ENCODE measurements around the gene ACTN1. TPM values are rescaled to one million over a fixed set of nuclear protein-coding genes. Genes with fewer than 3 reads are reported as not detected.

ACTN1 gene
- polyA plus RNA-seq, 1 of the 3 experiments (the other 2 are of a cell fraction), result 319 TPM

DNA sequence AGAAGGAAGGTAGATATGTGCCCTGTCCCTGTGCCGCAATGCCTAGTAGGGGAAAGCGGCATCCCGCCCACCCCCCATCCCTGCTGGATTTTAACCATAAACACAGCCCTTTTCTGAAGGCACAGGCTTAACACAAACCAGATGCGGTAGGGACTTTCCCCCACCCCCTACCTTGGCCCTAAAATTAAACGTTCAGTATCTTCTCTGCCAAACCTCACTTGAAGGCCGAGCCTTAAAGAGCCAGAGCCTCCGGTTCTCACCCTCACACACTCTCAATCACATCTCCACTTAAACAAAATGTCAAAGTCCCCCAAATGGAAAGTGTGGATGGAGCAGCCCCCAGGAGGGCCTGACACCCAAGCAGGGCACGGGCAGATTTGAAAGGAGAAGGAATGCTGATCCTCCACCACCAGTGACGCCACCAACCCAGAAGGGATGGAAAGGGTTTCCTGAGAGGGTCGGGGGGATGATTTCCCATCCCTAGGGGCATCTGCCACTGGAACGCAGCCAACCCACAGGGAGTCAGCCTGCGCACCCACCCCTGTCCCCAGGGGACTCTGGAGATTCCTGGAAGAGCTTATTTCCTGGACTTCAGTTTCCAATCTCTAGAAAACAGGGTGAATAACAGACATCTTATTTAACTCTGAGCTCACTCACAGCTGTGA lies 26.4 kb downstream of the ACTN1 start:
- peak overlapping the region; percentile 82 for H3K4me2 ChIP-seq
- peaks cover 49% of the 10 kb centered on the region for H3F3A ChIP-seq (replicated peaks; ENCODE audit: insufficient read depth)
- ChIA-PET POLR2A (interaction anchor here (0.9 to 1.5 kb wide), 4 partner anchors 10 to 24 kb away, joined by 3 to 5 read pairs (median 4); no protein-coding TSS in a partner anchor), CTCF (interaction anchor here (1.0 to 4.2 kb wide), 5 partner anchors 11 to 137 kb away, joined by 4 to 29 read pairs (median 5); no protein-coding TSS in a partner anchor)
- peak; percentile 78 for DNase-seq
- H3K4me3 ChIP-seq (ENCODE audit: low read depth in 2 of 2, low read length in 1 of 2), result peak overlapping the region; percentile 5 to 54; a peak in 3 of 4 replicates
- peak overlapping the region; percentile 91 to 96 for H3K27ac ChIP-seq (ENCODE audit: low read depth in 2 of 2, low read length in 1 of 2)
- no peaks in the 10 kb centered on the region for H3K9me3 ChIP-seq
- H3K27me3 ChIP-seq (ENCODE audit: insufficient read depth), result no peaks in the 10 kb centered on the region
- no peaks in the 10 kb centered on the region for H3K9me2 ChIP-seq
- peaks cover 74 to 93% of the 10 kb centered on the region in 2 experiments for H3K4me1 ChIP-seq (ENCODE audit: control insufficient read depth in 1 of 2, insufficient read depth in 2 of 2, low read depth in 1 of 2, low read length in 1 of 2)
- H3K36me3 ChIP-seq (replicated peaks in 1 of 2; ENCODE audit: control insufficient read depth in 1 of 2, insufficient read depth in 2 of 2, low read length in 1 of 2), result peaks cover 6 to 17% of the 10 kb centered on the region in 2 experiments
- peaks cover 100% of the 10 kb centered on the region for H3K79me2 ChIP-seq (ENCODE audit: insufficient read depth)
- 12% methylated on average over 10 of the region's 12 CpGs for whole genome bisulfite sequencing (ENCODE audit: low lambda C conversion rate)
- no peak overlapping the region for H2AFZ ChIP-seq (ENCODE audit: low read depth)
- peak overlapping the region; percentile 48; the same call in 1 of the 2 replicates for H3K9ac ChIP-seq
- peaks cover 95% of the 10 kb centered on the region for H4K20me1 ChIP-seq (ENCODE audit: insufficient read depth)
- TF ChIP-seq MXI1 (IDR thresholded peaks at IDR 0.05; ENCODE audit: low read depth, low read length), result peak; percentile 59; the same call in 1 of the 2 replicates
- peak; percentile 76 for TF ChIP-seq CHD2 (IDR thresholded peaks at IDR 0.05; ENCODE audit: low read length, partially characterized antibody)
- TF ChIP-seq NFIC (IDR thresholded peaks at IDR 0.05; ENCODE audit: borderline replicate concordance), result peak; percentile 66
- no peak for TF ChIP-seq FOSL2 (IDR thresholded peaks at IDR 0.05; ENCODE audit: borderline replicate concordance, low read depth)
- peak; percentile 13 for TF ChIP-seq RAD21 (IDR thresholded peaks at IDR 0.05; ENCODE audit: low read length)
- TF ChIP-seq, protein P1, sequence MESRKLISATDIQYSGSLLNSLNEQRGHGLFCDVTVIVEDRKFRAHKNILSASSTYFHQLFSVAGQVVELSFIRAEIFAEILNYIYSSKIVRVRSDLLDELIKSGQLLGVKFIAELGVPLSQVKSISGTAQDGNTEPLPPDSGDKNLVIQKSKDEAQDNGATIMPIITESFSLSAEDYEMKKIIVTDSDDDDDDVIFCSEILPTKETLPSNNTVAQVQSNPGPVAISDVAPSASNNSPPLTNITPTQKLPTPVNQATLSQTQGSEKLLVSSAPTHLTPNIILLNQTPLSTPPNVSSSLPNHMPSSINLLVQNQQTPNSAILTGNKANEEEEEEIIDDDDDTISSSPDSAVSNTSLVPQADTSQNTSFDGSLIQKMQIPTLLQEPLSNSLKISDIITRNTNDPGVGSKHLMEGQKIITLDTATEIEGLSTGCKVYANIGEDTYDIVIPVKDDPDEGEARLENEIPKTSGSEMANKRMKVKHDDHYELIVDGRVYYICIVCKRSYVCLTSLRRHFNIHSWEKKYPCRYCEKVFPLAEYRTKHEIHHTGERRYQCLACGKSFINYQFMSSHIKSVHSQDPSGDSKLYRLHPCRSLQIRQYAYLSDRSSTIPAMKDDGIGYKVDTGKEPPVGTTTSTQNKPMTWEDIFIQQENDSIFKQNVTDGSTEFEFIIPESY (IDR thresholded peaks at IDR 0.05; ENCODE audit: borderline replicate concordance, low read depth), result no peak
- TF ChIP-seq GATA2 (CRISPR knock-in tag; IDR thresholded peaks at IDR 0.05), result peak; percentile 6
- no peak for TF ChIP-seq TAF1 (IDR thresholded peaks at IDR 0.05; ENCODE audit: borderline replicate concordance, low read depth, low read length)
- peak; percentile 72; the same call in 1 of the 2 replicates for TF ChIP-seq RXRA (IDR thresholded peaks at IDR 0.05; ENCODE audit: borderline replicate concordance, low read depth)
- peak; percentile 43; the same call in 1 of the 2 replicates for TF ChIP-seq TEAD4 (IDR thresholded peaks at IDR 0.05; ENCODE audit: borderline replicate concordance, insufficient read depth)
- peak; percentile 70 to 78; a peak in 3 of 4 replicates for TF ChIP-seq EP300 (IDR thresholded peaks at IDR 0.05; ENCODE audit: borderline replicate concordance in 1 of 2, low read depth in 1 of 2, low read length in 1 of 2)
- TF ChIP-seq RFX5 (IDR thresholded peaks at IDR 0.05; ENCODE audit: low read length), result no peak
- peak; percentile 55; the same call in 1 of the 2 replicates for TF ChIP-seq SIN3A (IDR thresholded peaks at IDR 0.05; ENCODE audit: borderline replicate concordance, low read depth, low read length)
- peak; percentile 80; the same call in 1 of the 2 replicates for TF ChIP-seq RCOR1 (IDR thresholded peaks at IDR 0.05; ENCODE audit: low read length)
- TF ChIP-seq, protein P2, sequence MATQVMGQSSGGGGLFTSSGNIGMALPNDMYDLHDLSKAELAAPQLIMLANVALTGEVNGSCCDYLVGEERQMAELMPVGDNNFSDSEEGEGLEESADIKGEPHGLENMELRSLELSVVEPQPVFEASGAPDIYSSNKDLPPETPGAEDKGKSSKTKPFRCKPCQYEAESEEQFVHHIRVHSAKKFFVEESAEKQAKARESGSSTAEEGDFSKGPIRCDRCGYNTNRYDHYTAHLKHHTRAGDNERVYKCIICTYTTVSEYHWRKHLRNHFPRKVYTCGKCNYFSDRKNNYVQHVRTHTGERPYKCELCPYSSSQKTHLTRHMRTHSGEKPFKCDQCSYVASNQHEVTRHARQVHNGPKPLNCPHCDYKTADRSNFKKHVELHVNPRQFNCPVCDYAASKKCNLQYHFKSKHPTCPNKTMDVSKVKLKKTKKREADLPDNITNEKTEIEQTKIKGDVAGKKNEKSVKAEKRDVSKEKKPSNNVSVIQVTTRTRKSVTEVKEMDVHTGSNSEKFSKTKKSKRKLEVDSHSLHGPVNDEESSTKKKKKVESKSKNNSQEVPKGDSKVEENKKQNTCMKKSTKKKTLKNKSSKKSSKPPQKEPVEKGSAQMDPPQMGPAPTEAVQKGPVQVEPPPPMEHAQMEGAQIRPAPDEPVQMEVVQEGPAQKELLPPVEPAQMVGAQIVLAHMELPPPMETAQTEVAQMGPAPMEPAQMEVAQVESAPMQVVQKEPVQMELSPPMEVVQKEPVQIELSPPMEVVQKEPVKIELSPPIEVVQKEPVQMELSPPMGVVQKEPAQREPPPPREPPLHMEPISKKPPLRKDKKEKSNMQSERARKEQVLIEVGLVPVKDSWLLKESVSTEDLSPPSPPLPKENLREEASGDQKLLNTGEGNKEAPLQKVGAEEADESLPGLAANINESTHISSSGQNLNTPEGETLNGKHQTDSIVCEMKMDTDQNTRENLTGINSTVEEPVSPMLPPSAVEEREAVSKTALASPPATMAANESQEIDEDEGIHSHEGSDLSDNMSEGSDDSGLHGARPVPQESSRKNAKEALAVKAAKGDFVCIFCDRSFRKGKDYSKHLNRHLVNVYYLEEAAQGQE (IDR thresholded peaks at IDR 0.05; ENCODE audit: low read depth, low read length), result no peak
- TF ChIP-seq, protein P3, sequence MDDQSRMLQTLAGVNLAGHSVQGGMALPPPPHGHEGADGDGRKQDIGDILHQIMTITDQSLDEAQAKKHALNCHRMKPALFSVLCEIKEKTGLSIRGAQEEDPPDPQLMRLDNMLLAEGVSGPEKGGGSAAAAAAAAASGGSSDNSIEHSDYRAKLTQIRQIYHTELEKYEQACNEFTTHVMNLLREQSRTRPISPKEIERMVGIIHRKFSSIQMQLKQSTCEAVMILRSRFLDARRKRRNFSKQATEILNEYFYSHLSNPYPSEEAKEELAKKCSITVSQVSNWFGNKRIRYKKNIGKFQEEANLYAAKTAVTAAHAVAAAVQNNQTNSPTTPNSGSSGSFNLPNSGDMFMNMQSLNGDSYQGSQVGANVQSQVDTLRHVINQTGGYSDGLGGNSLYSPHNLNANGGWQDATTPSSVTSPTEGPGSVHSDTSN (IDR thresholded peaks at IDR 0.05), result peak; percentile 71
- TF ChIP-seq, protein P4, sequence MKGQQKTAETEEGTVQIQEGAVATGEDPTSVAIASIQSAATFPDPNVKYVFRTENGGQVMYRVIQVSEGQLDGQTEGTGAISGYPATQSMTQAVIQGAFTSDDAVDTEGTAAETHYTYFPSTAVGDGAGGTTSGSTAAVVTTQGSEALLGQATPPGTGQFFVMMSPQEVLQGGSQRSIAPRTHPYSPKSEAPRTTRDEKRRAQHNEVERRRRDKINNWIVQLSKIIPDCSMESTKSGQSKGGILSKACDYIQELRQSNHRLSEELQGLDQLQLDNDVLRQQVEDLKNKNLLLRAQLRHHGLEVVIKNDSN (IDR thresholded peaks at IDR 0.05; ENCODE audit: borderline replicate concordance, low read depth), result no peak
- peak; percentile 51; the same call in 1 of the 2 replicates for TF ChIP-seq POLR2AphosphoS5 (IDR thresholded peaks at IDR 0.05; ENCODE audit: low read depth, low read length)
- no peak for TF ChIP-seq NRF1 (IDR thresholded peaks at IDR 0.05; ENCODE audit: low read depth, low read length)
- TF ChIP-seq EZH2phosphoT487 (IDR thresholded peaks at IDR 0.05; ENCODE audit: borderline replicate concordance, low read depth), result no peak
- TF ChIP-seq FOXM1 (IDR thresholded peaks at IDR 0.05; ENCODE audit: low read depth), result no peak
- peak; percentile 57 for TF ChIP-seq JUND (IDR thresholded peaks at IDR 0.05)
- TF ChIP-seq, protein P5, sequence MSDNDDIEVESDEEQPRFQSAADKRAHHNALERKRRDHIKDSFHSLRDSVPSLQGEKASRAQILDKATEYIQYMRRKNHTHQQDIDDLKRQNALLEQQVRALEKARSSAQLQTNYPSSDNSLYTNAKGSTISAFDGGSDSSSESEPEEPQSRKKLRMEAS (IDR thresholded peaks at IDR 0.05; ENCODE audit: low read depth), result peak; percentile 57; the same call in 1 of the 2 replicates
- TF ChIP-seq SMC3 (IDR thresholded peaks at IDR 0.05; ENCODE audit: low read depth, low read length), result no peak
- TF ChIP-seq YY1 (IDR thresholded peaks at IDR 0.05; ENCODE audit: low read depth), result no peak
- no peak for TF ChIP-seq FOXJ3 (CRISPR knock-in tag; IDR thresholded peaks at IDR 0.05)
